ENCODE data around the gene SOS1.

GRCh38 chr2:38978908-38979307 is 141.9 kb downstream of the SOS1 start:
- TF ChIP-seq TAF1 (IDR thresholded peaks at IDR 0.05; ENCODE audit: low read depth, low read length) (no peak), SPI1 (IDR thresholded peaks at IDR 0.05; ENCODE audit: low read depth, low read length) (no peak), POLR2A (IDR thresholded peaks at IDR 0.05; ENCODE audit: low read depth, low read length) (no peak), POLR2AphosphoS5 (IDR thresholded peaks at IDR 0.05; ENCODE audit: low read depth, low read length) (no peak), PAX5 (IDR thresholded peaks at IDR 0.05; ENCODE audit: insufficient read depth, low read length, severe bottlenecking) (no peak), POU2F2 (IDR thresholded peaks at IDR 0.05; ENCODE audit: low read depth, low read length) (no peak)
